Measurements from ENCODE around the gene C4orf50.

- TF ChIP-seq EZH2 (IDR thresholded peaks at IDR 0.05; ENCODE audit: borderline replicate concordance, insufficient read depth, low read length, poor library complexity, severe bottlenecking), result no peak
- no peak for TF ChIP-seq TAF1 (IDR thresholded peaks at IDR 0.05; ENCODE audit: low read depth)
- TF ChIP-seq, protein P1, sequence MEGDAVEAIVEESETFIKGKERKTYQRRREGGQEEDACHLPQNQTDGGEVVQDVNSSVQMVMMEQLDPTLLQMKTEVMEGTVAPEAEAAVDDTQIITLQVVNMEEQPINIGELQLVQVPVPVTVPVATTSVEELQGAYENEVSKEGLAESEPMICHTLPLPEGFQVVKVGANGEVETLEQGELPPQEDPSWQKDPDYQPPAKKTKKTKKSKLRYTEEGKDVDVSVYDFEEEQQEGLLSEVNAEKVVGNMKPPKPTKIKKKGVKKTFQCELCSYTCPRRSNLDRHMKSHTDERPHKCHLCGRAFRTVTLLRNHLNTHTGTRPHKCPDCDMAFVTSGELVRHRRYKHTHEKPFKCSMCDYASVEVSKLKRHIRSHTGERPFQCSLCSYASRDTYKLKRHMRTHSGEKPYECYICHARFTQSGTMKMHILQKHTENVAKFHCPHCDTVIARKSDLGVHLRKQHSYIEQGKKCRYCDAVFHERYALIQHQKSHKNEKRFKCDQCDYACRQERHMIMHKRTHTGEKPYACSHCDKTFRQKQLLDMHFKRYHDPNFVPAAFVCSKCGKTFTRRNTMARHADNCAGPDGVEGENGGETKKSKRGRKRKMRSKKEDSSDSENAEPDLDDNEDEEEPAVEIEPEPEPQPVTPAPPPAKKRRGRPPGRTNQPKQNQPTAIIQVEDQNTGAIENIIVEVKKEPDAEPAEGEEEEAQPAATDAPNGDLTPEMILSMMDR (IDR thresholded peaks at IDR 0.05; ENCODE audit: poor library complexity, severe bottlenecking), result no peak
- TF ChIP-seq POLR2AphosphoS5 (IDR thresholded peaks at IDR 0.05), result peak; percentile 35
- peak; percentile 29 for TF ChIP-seq MXI1 (conservative IDR thresholded peaks at IDR 0.05; ENCODE audit: poor library complexity, severe bottlenecking)
Observed at GRCh38 chr4:5900844-5901243, 117.4 kb downstream of the C4orf50 start.
